ENCODE data around the gene JUND.

JUND gene

GRCh38 chr19:18308051-18308947 is 26.9 kb upstream of the JUND start:
- no peak for DNase-seq

- DNase-seq, result no peak
Measured at GRCh38 chr19:18307271-18307681, 25.9 kb upstream of the JUND start.

GRCh38 chr19:18306888-18307260 is 25.5 kb upstream of the JUND start:
- no peak for DNase-seq

GRCh38 chr19:18306209-18306887 is 24.9 kb upstream of the JUND start:
- DNase-seq, result no peak

GRCh38 chr19:18304458-18305310 is 23.3 kb upstream of the JUND start:
- DNase-seq, result peak; percentile 93

- peak; percentile 58 for DNase-seq
Measured at GRCh38 chr19:18304208-18304457, 22.7 kb upstream of the JUND start.

GRCh38 chr19:18301718-18302111 is 20.3 kb upstream of the JUND start:
- no peak for DNase-seq

GRCh38 chr19:18300930-18301717 is 19.7 kb upstream of the JUND start:
- no peak for DNase-seq

- DNase-seq, result no peak
Measured at GRCh38 chr19:18299654-18300053, 18.2 kb upstream of the JUND start.

GRCh38 chr19:18298601-18299000 is 17.2 kb upstream of the JUND start:
- no peak for DNase-seq

GRCh38 chr19:18297308-18297707 is 15.9 kb upstream of the JUND start:
- no peak for DNase-seq

GRCh38 chr19:18295034-18295451 is 13.6 kb upstream of the JUND start:
- no peak for DNase-seq

- peak; percentile 97 for DNase-seq
Measured at GRCh38 chr19:18294467-18294864, 13.0 kb upstream of the JUND start.

- DNase-seq, result no peak
Measured at GRCh38 chr19:18293642-18294466, 12.4 kb upstream of the JUND start.

GRCh38 chr19:18292810-18293641 is 11.6 kb upstream of the JUND start:
- DNase-seq, result peak; percentile 81

- peak; percentile 63 for DNase-seq
Measured at GRCh38 chr19:18292462-18292809, 11.0 kb upstream of the JUND start.

- DNase-seq, result peak; percentile 94
Measured at GRCh38 chr19:18291590-18292461, 10.4 kb upstream of the JUND start.

GRCh38 chr19:18291019-18291524 is 9.7 kb upstream of the JUND start:
- DNase-seq, result peak; percentile 52

- DNase-seq, result peak; percentile 97
Measured at GRCh38 chr19:18290302-18291018, 9.0 kb upstream of the JUND start.
